GM12874 (cell line): ENCODE results near the gene NOX3.

Source experiments
- TF ChIP-seq, protein P1 (sequence below): IDR thresholded peaks from 2 replicates; pipeline ENCODE4 v1.5.1; 2011; ENCODE audit warnings: low read depth, mild to moderate bottlenecking, control low read depth, low read length, moderate library complexity; ENCODE audit not compliant: insufficient read depth

NOX3 gene

DNA sequence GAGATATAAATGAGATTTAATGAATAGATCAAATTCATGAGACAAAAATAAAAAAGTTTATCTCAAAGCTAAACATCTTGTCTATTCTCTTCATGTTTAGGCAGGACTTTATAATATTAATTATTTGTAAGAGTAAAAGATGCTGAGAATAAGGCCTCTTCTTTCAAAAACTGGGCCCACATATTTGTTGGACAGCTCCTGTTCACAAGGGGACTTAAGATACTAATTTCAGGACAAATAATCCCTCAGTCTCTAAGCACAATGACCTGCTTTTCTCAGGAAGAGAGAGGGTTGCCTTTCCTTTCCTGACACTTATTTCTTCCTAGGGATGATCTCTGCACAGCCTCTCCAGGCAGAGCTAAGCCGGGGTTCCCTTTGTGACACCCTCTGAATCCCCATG is 43.3 kb downstream of the NOX3 start:
- TF ChIP-seq, protein P1, sequence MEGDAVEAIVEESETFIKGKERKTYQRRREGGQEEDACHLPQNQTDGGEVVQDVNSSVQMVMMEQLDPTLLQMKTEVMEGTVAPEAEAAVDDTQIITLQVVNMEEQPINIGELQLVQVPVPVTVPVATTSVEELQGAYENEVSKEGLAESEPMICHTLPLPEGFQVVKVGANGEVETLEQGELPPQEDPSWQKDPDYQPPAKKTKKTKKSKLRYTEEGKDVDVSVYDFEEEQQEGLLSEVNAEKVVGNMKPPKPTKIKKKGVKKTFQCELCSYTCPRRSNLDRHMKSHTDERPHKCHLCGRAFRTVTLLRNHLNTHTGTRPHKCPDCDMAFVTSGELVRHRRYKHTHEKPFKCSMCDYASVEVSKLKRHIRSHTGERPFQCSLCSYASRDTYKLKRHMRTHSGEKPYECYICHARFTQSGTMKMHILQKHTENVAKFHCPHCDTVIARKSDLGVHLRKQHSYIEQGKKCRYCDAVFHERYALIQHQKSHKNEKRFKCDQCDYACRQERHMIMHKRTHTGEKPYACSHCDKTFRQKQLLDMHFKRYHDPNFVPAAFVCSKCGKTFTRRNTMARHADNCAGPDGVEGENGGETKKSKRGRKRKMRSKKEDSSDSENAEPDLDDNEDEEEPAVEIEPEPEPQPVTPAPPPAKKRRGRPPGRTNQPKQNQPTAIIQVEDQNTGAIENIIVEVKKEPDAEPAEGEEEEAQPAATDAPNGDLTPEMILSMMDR, result no peak

- TF ChIP-seq, protein P1, result no peak
These were observed 44.2 kb downstream of the NOX3 start for GRCh38 chr6:155411154-155412052.

DNA sequence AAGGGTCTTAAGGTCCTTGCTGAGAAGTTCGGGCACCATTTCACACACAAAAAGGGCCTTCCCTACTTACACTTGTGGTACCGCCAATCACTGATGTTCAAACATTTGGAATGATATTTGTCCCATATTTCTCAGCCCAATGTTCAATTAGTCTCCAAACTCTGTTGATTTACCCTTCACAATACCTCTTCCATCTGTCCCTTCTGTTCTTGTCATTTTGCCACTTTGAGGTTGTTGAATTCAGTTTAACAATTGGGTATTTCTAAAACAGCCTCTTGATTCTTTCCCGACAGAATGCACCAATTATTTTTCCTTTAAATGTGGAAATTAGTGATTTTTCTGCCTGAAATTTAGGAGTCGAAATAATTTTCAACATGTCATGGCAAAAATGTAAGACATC is 46.2 kb downstream of the NOX3 start:
- TF ChIP-seq, protein P1, result no peak

DNA sequence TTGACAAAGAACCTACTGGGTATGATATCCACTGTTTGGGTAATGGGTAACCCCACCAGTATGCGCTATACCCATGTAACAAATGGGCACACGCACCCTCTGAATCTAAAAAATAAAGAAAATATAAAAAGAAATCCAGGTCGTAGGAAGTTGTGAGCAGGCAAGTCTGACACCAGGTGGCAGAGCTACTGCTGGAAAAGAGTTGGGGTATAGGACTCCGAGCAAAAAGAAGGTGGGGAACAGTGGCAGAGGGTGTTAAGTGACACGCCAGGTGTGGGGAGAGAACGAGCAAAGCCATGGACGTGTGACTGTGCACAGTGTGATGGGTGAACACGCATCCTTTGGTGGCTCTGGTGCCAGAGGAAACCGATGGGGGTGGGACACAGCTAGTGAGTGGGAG is 46.7 kb downstream of the NOX3 start:
- TF ChIP-seq, protein P1, result no peak

DNA sequence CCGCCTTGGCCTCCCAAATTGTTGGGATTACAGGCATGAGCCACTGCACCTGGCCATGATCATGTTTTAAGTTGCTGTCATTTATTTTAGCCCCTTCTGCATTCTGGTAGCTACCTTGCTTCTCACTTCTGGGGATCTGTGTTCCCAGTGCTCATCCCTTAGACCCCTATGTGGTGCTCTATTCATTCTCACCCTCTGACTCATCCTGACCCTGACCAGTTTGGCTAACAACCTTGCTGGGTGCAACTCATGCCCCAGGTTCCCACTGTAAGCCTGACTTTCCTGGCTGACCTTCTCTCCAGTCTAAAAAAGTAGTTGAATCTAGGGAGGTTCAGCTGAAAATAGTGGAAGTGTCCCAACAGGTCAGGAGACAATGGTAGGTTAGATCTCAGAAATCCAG is 47.4 kb downstream of the NOX3 start:
- TF ChIP-seq, protein P1, result no peak

DNA sequence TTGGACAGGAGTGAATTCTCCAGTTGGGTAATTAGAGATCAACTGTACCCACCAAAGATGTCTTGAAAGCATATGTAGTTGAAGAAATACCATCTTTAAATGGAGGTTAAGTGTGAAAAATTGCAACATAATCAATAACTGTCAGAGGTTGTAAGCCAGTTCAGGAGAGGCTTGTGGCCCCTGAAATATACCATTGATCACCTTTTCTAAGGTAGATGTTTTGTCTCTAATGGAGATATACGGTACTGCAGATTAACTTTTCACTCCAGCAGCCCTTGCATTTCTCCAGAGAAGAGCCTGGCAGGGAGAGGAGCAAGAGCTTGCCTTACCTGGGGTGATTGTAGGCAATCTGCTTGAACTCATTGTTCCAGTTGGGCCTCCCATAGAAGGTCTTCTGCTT is 48.8 kb downstream of the NOX3 start:
- TF ChIP-seq, protein P1, result no peak

DNA sequence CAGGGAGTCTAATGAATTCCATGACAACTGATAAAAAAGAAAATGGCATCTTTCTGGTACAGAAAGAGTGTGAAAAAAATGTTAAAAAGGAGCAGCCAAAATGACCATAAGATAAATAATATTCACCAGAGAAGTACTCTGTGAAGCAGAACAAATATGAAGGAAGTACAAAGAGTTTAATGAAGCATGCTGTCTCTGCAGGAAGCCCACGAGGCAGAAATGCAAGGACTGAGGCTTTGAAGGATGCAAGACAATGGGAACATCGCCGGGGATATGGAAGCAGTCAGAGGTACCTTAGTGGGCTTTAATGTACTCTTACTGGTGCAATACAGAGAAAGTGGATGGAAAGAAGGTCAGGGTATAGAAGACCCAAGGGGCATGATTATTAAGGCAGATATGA is 50.7 kb downstream of the NOX3 start:
- TF ChIP-seq, protein P1, result no peak
